ENCODE measurements around the gene KBTBD13. TPM values are rescaled to one million over a fixed set of nuclear protein-coding genes. Genes with fewer than 3 reads are reported as not detected.

The KBTBD13 gene
- total and polyA plus RNA-seq, 2 experiments from 2014 or later = not detected

GRCh38 chr15:65101891-65102708, 25.6 kb downstream of the KBTBD13 start:
- DNase-seq (ENCODE audit: low spot score) (peak; percentile 80), ATAC-seq (peak; percentile 87)
- H3K27ac ChIP-seq (ENCODE audit: low read depth) = no peak overlapping the region; the same call in 1 of the 2 replicates
- H3K4me1 Mint-ChIP-seq = peaks cover 4% of the 10 kb centered on the region; the same call in 1 of the 3 replicates
- H2AFZ ChIP-seq = peak overlapping the region; percentile 95
- H3K9me2 ChIP-seq (ENCODE audit: insufficient read depth) = no peaks in the 10 kb centered on the region
- peaks cover 13% of the 10 kb centered on the region for H3K27me3 ChIP-seq (ENCODE audit: insufficient read depth)
- peak overlapping the region; percentile 86 for H3K4me2 ChIP-seq
- H4K20me1 ChIP-seq (replicated peaks; ENCODE audit: insufficient read depth) = no peaks in the 10 kb centered on the region; the same call in 1 of the 2 replicates
- peak overlapping the region; percentile 68 for H3K27ac Mint-ChIP-seq
- peak overlapping the region; percentile 87 for H3K4me3 Mint-ChIP-seq
- no peaks in the 10 kb centered on the region for H3K36me3 ChIP-seq (ENCODE audit: insufficient read depth)
- H3K27me3 Mint-ChIP-seq (ENCODE audit: insufficient read depth, low read depth, poor library complexity) = peaks cover 13% of the 10 kb centered on the region
- no peaks in the 10 kb centered on the region for H3F3A ChIP-seq (replicated peaks; ENCODE audit: low read depth)
- H3K4me1 ChIP-seq (ENCODE audit: insufficient read depth) = peaks cover 5% of the 10 kb centered on the region; the same call in 1 of the 2 replicates
- TF ChIP-seq ZNF462 (CRISPR knock-in tag; IDR thresholded peaks at IDR 0.05) (no peak), POLR2AphosphoS5 (IDR thresholded peaks at IDR 0.05; ENCODE audit: low read depth) (peak; percentile 42), ZNF331 (CRISPR knock-in tag; IDR thresholded peaks at IDR 0.05; ENCODE audit: low read depth) (no peak)
- H3K4me3 ChIP-seq = peak overlapping the region; percentile 66
- no peaks in the 10 kb centered on the region for H3K36me3 Mint-ChIP-seq (ENCODE audit: low read depth)
- no peaks in the 10 kb centered on the region for H3K9me3 Mint-ChIP-seq
- no peaks in the 10 kb centered on the region for H3K79me2 ChIP-seq (replicated peaks; ENCODE audit: insufficient read depth)

- Histone ChIP-seq H2AFZ (peak overlapping the region; percentile 95), H3K4me3 (peak overlapping the region; percentile 66), H3K36me3 (ENCODE audit: insufficient read depth) (no peaks in the 10 kb centered on the region), H3K79me2 (replicated peaks; ENCODE audit: insufficient read depth) (no peaks in the 10 kb centered on the region), H3F3A (replicated peaks; ENCODE audit: low read depth) (no peaks in the 10 kb centered on the region), H3K4me1 (ENCODE audit: insufficient read depth) (peaks cover 5% of the 10 kb centered on the region; the same call in 1 of the 2 replicates), H3K9me2 (ENCODE audit: insufficient read depth) (no peaks in the 10 kb centered on the region), H3K27me3 (ENCODE audit: insufficient read depth) (peaks cover 13% of the 10 kb centered on the region), H3K4me2 (peak overlapping the region; percentile 86), H4K20me1 (replicated peaks; ENCODE audit: insufficient read depth) (no peaks in the 10 kb centered on the region; the same call in 1 of the 2 replicates), H3K27ac (ENCODE audit: low read depth) (no peak overlapping the region)
- peak overlapping the region; percentile 72 for H3K4me3 Mint-ChIP-seq
- H3K9me3 Mint-ChIP-seq = no peaks in the 10 kb centered on the region
- peaks cover 4% of the 10 kb centered on the region; the same call in 1 of the 3 replicates for H3K4me1 Mint-ChIP-seq
- H3K36me3 Mint-ChIP-seq (ENCODE audit: low read depth) = no peaks in the 10 kb centered on the region
- DNase-seq (ENCODE audit: low spot score) = no peak
- ATAC-seq = no peak
- H3K27ac Mint-ChIP-seq = no peak overlapping the region
- H3K27me3 Mint-ChIP-seq (ENCODE audit: insufficient read depth, low read depth, poor library complexity) = peaks cover 13% of the 10 kb centered on the region
- no peak for TF ChIP-seq POLR2AphosphoS5 (IDR thresholded peaks at IDR 0.05; ENCODE audit: low read depth)
- no peak for TF ChIP-seq NANOG (IDR thresholded peaks at IDR 0.05; ENCODE audit: borderline replicate concordance)
- no peak for TF ChIP-seq ETS1 (IDR thresholded peaks at IDR 0.05)
- TF ChIP-seq REST (IDR thresholded peaks at IDR 0.05; ENCODE audit: unreplicated experiment) = no peak
- no peak for TF ChIP-seq JUNB (IDR thresholded peaks at IDR 0.05; ENCODE audit: unreplicated experiment)
- TF ChIP-seq ZNF331 (CRISPR knock-in tag; IDR thresholded peaks at IDR 0.05; ENCODE audit: low read depth) = no peak
- TF ChIP-seq STAT1 (IDR thresholded peaks at IDR 0.05; ENCODE audit: unreplicated experiment) = no peak
Measured at GRCh38 chr15:65102912-65103311, 26.4 kb downstream of the KBTBD13 start.
